HG02642 (cell line): ENCODE measurements around the gene NRXN3.

Experiments
- ATAC-seq: cut with Tn5 transposase; IDR thresholded peaks from one replicate; pipeline ENCODE4 v1.9.1; 2021; ENCODE audit warnings: mild to moderate bottlenecking; ENCODE audit not compliant: unreplicated experiment, poor library complexity

Gene NRXN3

GRCh38 chr14:78683981-78684380, 513.8 kb downstream of the NRXN3 start:
- no peak for ATAC-seq

- ATAC-seq = no peak
Measured at GRCh38 chr14:78688503-78688902, 518.3 kb downstream of the NRXN3 start.

GRCh38 chr14:78690836-78691235, 520.7 kb downstream of the NRXN3 start:
- no peak for ATAC-seq

- no peak for ATAC-seq
Measured at GRCh38 chr14:78697341-78697740, 527.2 kb downstream of the NRXN3 start.

GRCh38 chr14:78698991-78699390, 528.8 kb downstream of the NRXN3 start:
- ATAC-seq = no peak

- ATAC-seq = no peak
Measured at GRCh38 chr14:78700236-78700635, 530.1 kb downstream of the NRXN3 start.

- no peak for ATAC-seq
Measured at GRCh38 chr14:78701246-78701645, 531.1 kb downstream of the NRXN3 start.

GRCh38 chr14:78704965-78705364, 534.8 kb downstream of the NRXN3 start:
- no peak for ATAC-seq

- ATAC-seq = no peak
Measured at GRCh38 chr14:78705989-78706388, 535.8 kb downstream of the NRXN3 start.

GRCh38 chr14:78709795-78710557, 539.8 kb downstream of the NRXN3 start:
- ATAC-seq = no peak

- ATAC-seq = no peak
Measured at GRCh38 chr14:78710963-78711362, 540.8 kb downstream of the NRXN3 start.

- ATAC-seq = no peak
Measured at GRCh38 chr14:78713716-78714115, 543.5 kb downstream of the NRXN3 start.

GRCh38 chr14:78714711-78715110, 544.5 kb downstream of the NRXN3 start:
- no peak for ATAC-seq

GRCh38 chr14:78721756-78722480, 551.7 kb downstream of the NRXN3 start:
- no peak for ATAC-seq

- no peak for ATAC-seq
Measured at GRCh38 chr14:78725086-78725485, 554.9 kb downstream of the NRXN3 start.

GRCh38 chr14:78737116-78737515, 566.9 kb downstream of the NRXN3 start:
- no peak for ATAC-seq

- no peak for ATAC-seq
Measured at GRCh38 chr14:78737601-78738000, 567.4 kb downstream of the NRXN3 start.

GRCh38 chr14:78746086-78746595, 576.0 kb downstream of the NRXN3 start:
- no peak for ATAC-seq

- ATAC-seq = no peak
Measured at GRCh38 chr14:78747813-78748212, 577.6 kb downstream of the NRXN3 start.

- no peak for ATAC-seq
Measured at GRCh38 chr14:78752518-78753188, 582.5 kb downstream of the NRXN3 start.

- no peak for ATAC-seq
Measured at GRCh38 chr14:78754059-78754458, 583.9 kb downstream of the NRXN3 start.
